Osteoblast (primary cell): ENCODE measurements around the gene NEURL1B. TPM values are rescaled to one million over a fixed set of nuclear protein-coding genes. Genes with fewer than 3 reads are reported as not detected.

Source experiments
- DNase-seq: peaks from one replicate; pipeline ENCODE4 v3.0.0; 2011; ENCODE audit warnings: low spot score, mixed read lengths; ENCODE audit not compliant: insufficient read length; ENCODE audit errors: missing footprints
- H2AFZ ChIP-seq: 2 replicates; pipeline ENCODE4 v1.6.0; 2011; ENCODE audit warnings: mild to moderate bottlenecking, low read length
- H3K27ac ChIP-seq: 2 replicates; pipeline ENCODE4 v1.5.1; 2011; ENCODE audit warnings: mild to moderate bottlenecking, low read depth, low read length, moderate library complexity
- H3K27me3 ChIP-seq: 2 replicates; pipeline ENCODE4 v1.6.0; 2012; ENCODE audit warnings: mild to moderate bottlenecking, control low read depth, inconsistent platforms, low read length, moderate library complexity; ENCODE audit not compliant: insufficient read depth
- H3K36me3 ChIP-seq: 2 replicates; pipeline ENCODE4 v1.5.1; 2011; ENCODE audit warnings: mild to moderate bottlenecking, low read length, control low read depth, moderate library complexity; ENCODE audit not compliant: insufficient read depth
- H3K4me1 ChIP-seq: 2 replicates; pipeline ENCODE4 v1.5.1; 2011; ENCODE audit warnings: mild to moderate bottlenecking, low read length, control low read depth, moderate library complexity; ENCODE audit not compliant: insufficient read depth
- H3K4me2 ChIP-seq: 2 replicates; pipeline ENCODE4 v1.6.0; 2011; ENCODE audit warnings: mild to moderate bottlenecking, low read length; ENCODE audit not compliant: insufficient read depth
- H3K4me3 ChIP-seq: fragments of 200-600 bp; sonication (generic); 3 replicates; pipeline ENCODE4 v1.5.1; 2012; ENCODE audit warnings: mild to moderate bottlenecking, low read length, inconsistent platforms; ENCODE audit not compliant: insufficient read depth
- H3K79me2 ChIP-seq: 2 replicates; pipeline ENCODE4 v1.6.0; 2012; ENCODE audit warnings: mild to moderate bottlenecking, low read length, control low read depth, inconsistent platforms; ENCODE audit not compliant: insufficient read depth
- H3K9me3 ChIP-seq: 2 replicates; pipeline ENCODE4 v1.5.1; 2011; ENCODE audit warnings: low read depth, low read length, control low read depth
- H4K20me1 ChIP-seq: 2 replicates; pipeline ENCODE4 v1.6.0; 2012; ENCODE audit warnings: mild to moderate bottlenecking, low read length, control low read depth; ENCODE audit not compliant: insufficient read depth
- total RNA-seq: library from RNA; depleted of rRNA; stranded (reverse); fragments of >200 nt; gene quantifications from 2 replicates; pipeline ENCODE4 v1.2.3, GENCODE V29; 2012
- TF ChIP-seq, protein P1 (sequence below): IDR thresholded peaks from 2 replicates; pipeline ENCODE4 v1.5.1; 2011; ENCODE audit warnings: mild to moderate bottlenecking, low read depth, low read length, moderate library complexity; ENCODE audit errors: extremely low read depth

The NEURL1B gene
- total RNA-seq, 1 donor, result 0.36 TPM

DNA sequence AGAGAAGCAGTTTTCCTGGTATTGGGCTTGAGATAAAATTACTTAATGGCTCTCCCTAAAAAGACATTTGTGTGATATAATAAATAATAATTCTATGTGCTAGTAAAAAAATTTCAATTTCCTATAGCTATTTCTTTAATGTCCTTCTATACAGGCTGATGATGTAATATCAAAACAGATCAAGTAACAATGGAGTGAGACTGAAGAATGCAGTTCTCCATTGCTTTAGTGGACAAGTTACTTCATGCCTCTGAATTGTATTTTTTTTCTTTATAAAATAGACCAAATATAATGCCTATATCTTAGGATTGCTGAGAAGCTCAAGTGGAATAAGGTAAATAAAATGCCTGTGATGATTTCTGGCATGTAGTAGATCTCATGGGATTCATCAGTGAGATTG, 35.6 kb upstream of the NEURL1B start:
- peaks cover 20% of the 10 kb centered on the region for H3K27me3 ChIP-seq
- H3K4me3 ChIP-seq, result no peak overlapping the region
- no peaks in the 10 kb centered on the region for H3K79me2 ChIP-seq
- no peaks in the 10 kb centered on the region for H3K36me3 ChIP-seq
- no peak overlapping the region for H3K4me2 ChIP-seq
- peaks cover 5% of the 10 kb centered on the region for H3K9me3 ChIP-seq
- no peaks in the 10 kb centered on the region for H3K4me1 ChIP-seq
- H2AFZ ChIP-seq, result no peak overlapping the region
- DNase-seq, result no peak
- H3K27ac ChIP-seq, result no peak overlapping the region
- no peaks in the 10 kb centered on the region for H4K20me1 ChIP-seq
- TF ChIP-seq, protein P1, sequence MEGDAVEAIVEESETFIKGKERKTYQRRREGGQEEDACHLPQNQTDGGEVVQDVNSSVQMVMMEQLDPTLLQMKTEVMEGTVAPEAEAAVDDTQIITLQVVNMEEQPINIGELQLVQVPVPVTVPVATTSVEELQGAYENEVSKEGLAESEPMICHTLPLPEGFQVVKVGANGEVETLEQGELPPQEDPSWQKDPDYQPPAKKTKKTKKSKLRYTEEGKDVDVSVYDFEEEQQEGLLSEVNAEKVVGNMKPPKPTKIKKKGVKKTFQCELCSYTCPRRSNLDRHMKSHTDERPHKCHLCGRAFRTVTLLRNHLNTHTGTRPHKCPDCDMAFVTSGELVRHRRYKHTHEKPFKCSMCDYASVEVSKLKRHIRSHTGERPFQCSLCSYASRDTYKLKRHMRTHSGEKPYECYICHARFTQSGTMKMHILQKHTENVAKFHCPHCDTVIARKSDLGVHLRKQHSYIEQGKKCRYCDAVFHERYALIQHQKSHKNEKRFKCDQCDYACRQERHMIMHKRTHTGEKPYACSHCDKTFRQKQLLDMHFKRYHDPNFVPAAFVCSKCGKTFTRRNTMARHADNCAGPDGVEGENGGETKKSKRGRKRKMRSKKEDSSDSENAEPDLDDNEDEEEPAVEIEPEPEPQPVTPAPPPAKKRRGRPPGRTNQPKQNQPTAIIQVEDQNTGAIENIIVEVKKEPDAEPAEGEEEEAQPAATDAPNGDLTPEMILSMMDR, result no peak

DNA sequence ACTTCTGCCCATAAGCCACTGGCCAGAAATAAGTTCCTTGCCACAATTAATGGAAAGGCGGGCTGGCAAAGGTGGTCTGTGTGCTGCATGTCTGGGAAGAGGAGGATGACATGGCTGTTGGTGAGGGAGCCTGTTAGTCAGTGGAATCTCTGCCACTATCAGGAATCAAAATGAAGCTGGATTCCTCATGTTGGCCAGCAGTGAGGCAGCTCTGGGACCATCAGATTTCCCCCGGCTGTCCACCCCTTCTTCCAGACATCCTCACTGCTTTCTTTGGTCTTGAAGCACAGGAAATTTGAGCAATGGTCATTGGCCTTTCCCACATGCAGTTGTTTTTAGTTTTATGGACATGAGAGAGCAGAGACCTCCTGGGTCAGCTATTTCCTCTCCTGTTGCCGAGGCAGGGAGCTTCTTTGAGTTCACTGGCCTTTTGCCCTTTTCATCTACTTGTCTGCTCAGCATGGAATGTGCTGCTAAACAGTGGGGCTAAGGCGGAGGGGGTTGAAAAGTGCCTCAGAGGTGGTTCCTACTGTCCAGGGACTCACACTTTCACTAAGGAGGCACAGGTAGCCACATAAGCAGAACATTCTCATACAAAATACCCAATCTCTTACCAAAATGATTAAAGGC, 34.8 kb upstream of the NEURL1B start:
- H3K27me3 ChIP-seq, result peaks cover 24% of the 10 kb centered on the region
- H3K79me2 ChIP-seq, result no peaks in the 10 kb centered on the region
- DNase-seq, result no peak
- no peak overlapping the region for H3K4me2 ChIP-seq
- H3K4me3 ChIP-seq, result no peak overlapping the region
- H3K9me3 ChIP-seq, result peaks cover 5% of the 10 kb centered on the region
- H2AFZ ChIP-seq, result no peak overlapping the region
- TF ChIP-seq, protein P1, result no peak
- no peaks in the 10 kb centered on the region for H3K36me3 ChIP-seq
- no peaks in the 10 kb centered on the region for H4K20me1 ChIP-seq
- no peaks in the 10 kb centered on the region for H3K4me1 ChIP-seq
- H3K27ac ChIP-seq, result no peak overlapping the region

DNA sequence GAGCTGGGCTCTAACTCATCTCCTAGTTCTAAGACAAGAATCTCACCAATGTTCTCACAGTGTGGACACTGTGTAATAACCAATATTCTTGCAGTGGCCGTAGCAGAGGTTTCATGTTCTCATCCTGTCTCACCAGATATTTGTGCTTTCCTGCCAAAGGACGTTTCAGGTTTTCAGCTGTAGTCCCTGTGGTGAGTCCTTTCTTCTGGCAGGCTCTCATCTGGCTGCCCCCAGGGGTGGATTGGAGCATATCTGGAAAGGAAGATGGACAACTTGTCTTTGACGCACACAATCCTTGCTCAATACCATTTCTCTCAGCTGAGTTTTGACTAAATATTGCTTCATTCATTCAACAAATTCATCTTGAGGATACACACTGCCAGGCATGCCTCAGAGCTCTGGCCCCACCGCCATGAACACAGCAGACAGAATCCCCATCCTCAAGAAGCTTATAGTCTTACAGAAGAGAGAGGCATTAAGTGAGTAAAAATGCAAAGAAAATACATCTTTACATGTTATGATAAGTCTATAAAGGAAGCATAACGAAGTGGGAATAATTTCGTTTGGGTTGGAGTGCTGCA, 33.8 kb upstream of the NEURL1B start:
- no peak overlapping the region for H3K27ac ChIP-seq
- DNase-seq, result no peak
- peaks cover 29% of the 10 kb centered on the region for H3K27me3 ChIP-seq
- no peaks in the 10 kb centered on the region for H3K4me1 ChIP-seq
- no peak overlapping the region for H3K4me3 ChIP-seq
- H3K4me2 ChIP-seq, result no peak overlapping the region
- H2AFZ ChIP-seq, result no peak overlapping the region
- peaks cover 5% of the 10 kb centered on the region for H3K9me3 ChIP-seq
- H3K36me3 ChIP-seq, result no peaks in the 10 kb centered on the region
- H4K20me1 ChIP-seq, result no peaks in the 10 kb centered on the region
- no peaks in the 10 kb centered on the region for H3K79me2 ChIP-seq
- TF ChIP-seq, protein P1, result no peak

DNA sequence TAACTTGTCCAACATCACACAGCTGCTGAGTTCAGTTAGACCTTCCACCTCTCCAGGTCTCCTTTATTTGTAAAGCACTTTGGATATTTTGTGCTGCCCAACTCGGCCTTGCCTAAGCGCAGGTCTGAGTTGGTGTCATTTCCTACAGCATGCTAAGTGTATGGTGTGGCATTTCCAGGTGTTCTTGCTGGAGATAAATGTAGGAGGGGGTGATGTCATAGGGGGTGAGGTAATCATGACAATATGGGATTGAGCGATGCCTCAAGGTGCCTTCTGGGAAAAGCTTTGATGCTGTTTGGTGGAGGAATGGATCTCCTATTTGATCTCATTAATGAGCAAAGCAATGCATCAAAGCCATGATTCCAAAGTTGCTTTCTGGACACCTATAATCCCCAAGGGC, 32.3 kb upstream of the NEURL1B start:
- Histone ChIP-seq H3K4me2 (no peak overlapping the region), H3K27me3 (peaks cover 30% of the 10 kb centered on the region), H3K36me3 (no peaks in the 10 kb centered on the region), H2AFZ (no peak overlapping the region), H3K79me2 (no peaks in the 10 kb centered on the region), H3K9me3 (peaks cover 5% of the 10 kb centered on the region), H3K4me1 (no peaks in the 10 kb centered on the region), H4K20me1 (no peaks in the 10 kb centered on the region), H3K4me3 (no peak overlapping the region), H3K27ac (no peak overlapping the region)
- DNase-seq, result no peak
- TF ChIP-seq, protein P1, result no peak
